Activated naive CD4-positive, alpha-beta T cell treated with anti-CD3 and anti-CD28 coated beads for 36 hours (primary cell): ENCODE data around the gene C1QB. TPM values are rescaled to one million over a fixed set of nuclear protein-coding genes. Genes with fewer than 3 reads are reported as not detected.

Source experiments
- CTCF ChIA-PET: fragments of 350-600 bp; sonication (Branson Sonifier 250); formaldehyde crosslinking; loops from one replicate; lab custom pipeline; 2021; ENCODE audit warnings: antibody characterized with exemption; lab: Charles Lee
- DNase-seq: peaks from one replicate; pipeline ENCODE4 v3.0.0-alpha.2; 2020
- H3K27ac Mint-ChIP-seq: one replicate; pipeline ENCODE4 v1.8.0; 2021; ENCODE audit warnings: mild to moderate bottlenecking, mixed read lengths
- H3K27me3 Mint-ChIP-seq: one replicate; pipeline ENCODE4 v1.8.0; 2021; ENCODE audit warnings: low read depth, mixed read lengths
- H3K36me3 Mint-ChIP-seq: one replicate; pipeline ENCODE4 v1.8.0; 2021; ENCODE audit warnings: low read depth, mixed read lengths
- H3K4me1 Mint-ChIP-seq: one replicate; pipeline ENCODE4 v1.8.0; 2021; ENCODE audit warnings: low read depth, mixed read lengths
- H3K4me3 Mint-ChIP-seq: one replicate; pipeline ENCODE4 v1.8.0; 2021; ENCODE audit warnings: mild to moderate bottlenecking, moderate library complexity, mixed read lengths
- H3K9me3 Mint-ChIP-seq: one replicate; pipeline ENCODE4 v1.8.0; 2021; ENCODE audit warnings: mixed read lengths
- intact Hi-C: fragments of 100-400 bp; cut with micrococcal nuclease; formaldehyde crosslinking; loops from one replicate; pipeline ENCODE4 v1.15.1; 2023
- microRNA-seq: library from miRNA; unstranded; fragments of <30 nt; microRNA quantifications from one replicate; pipeline ENCODE4 v1.2.0, GENCODE V29; 2022; ENCODE audit warnings: borderline microRNAs expressed, borderline replicate concordance
- total RNA-seq, 2 experiments: library from RNA; stranded (reverse); gene quantifications; one replicate each; pipeline ENCODE4 v1.2.3, GENCODE V29; 2021

C1QB gene
- total RNA-seq, 2 experiments from 2014 or later: not detected

GRCh38 chr1:22710701-22711049 is 57.6 kb downstream of the C1QB start, which contains the start of gene EPHB2:
TSS of gene EPHB2 (plus strand) at chr1:22710839. CDS start at chr1:22710983, 144 bp downstream.
- Mint-ChIP-seq H3K4me3 (peak within 1 kb of the TSS; percentile 45), H3K27me3 (peaks cover 49% of the 10 kb centered on the region), H3K4me1 (peaks cover 9% of the 10 kb centered on the region), H3K9me3 (no peaks in the 10 kb centered on the region), H3K27ac (no peak within 1 kb of the TSS), H3K36me3 (no peaks in the 10 kb centered on the region)
- intact Hi-C loops: no loop called here
- CTCF ChIA-PET: no interaction called here
- DNase-seq: no peak

GRCh38 chr1:22711071-22711470 is 58.0 kb downstream of the C1QB start:
- Mint-ChIP-seq H3K4me1 (peaks cover 9% of the 10 kb centered on the region), H3K27ac (no peak overlapping the region), H3K36me3 (no peaks in the 10 kb centered on the region), H3K9me3 (no peaks in the 10 kb centered on the region), H3K27me3 (peaks cover 49% of the 10 kb centered on the region), H3K4me3 (no peak overlapping the region)
- no peak for DNase-seq
- intact Hi-C loops: no loop called here
- CTCF ChIA-PET: no interaction called here

Small RNAs within 50 kb of the gene (microRNA-seq; reads per million reads assigned to microRNA genes)
- not detected for gene MIR6127

Other genes starting within 250 kb of the C1QB start
- gene ZBTB40, start 201.4 kb upstream of the C1QB start, total RNA-seq: 10 to 100 TPM; 11.5 to 13.1 TPM
- not detected for gene EPHA8, start 89.7 kb upstream of the C1QB start, total RNA-seq
- not detected for gene C1QA, start 16.6 kb upstream of the C1QB start, total RNA-seq
- gene C1QC, start 9.6 kb upstream of the C1QB start, total RNA-seq: not detected
- gene EPHB2, start 57.6 kb downstream of the C1QB start, total RNA-seq: not detected